ENCODE data around the gene VARS2.

VARS2 gene

DNA sequence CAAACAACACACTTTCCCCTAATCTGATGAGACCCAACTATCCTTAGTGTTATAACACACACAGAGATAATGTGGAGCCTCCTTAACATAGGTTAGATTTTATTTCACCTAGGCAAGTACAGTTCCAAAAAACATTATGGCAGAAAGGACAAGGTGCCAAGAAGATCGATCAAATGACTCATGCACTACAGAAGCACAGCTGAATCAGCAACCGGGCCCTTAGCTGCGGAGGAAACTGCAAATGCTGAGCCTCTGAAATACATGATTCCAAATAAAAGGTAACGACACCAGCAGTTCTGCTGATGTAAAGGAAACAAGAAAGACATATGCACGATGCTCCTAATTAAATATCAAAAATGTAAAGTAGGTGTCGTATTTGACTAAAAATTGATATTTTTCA, 49.6 kb downstream of the VARS2 start:
- DNase-seq (ENCODE audit: low spot score) = no peak

DNA sequence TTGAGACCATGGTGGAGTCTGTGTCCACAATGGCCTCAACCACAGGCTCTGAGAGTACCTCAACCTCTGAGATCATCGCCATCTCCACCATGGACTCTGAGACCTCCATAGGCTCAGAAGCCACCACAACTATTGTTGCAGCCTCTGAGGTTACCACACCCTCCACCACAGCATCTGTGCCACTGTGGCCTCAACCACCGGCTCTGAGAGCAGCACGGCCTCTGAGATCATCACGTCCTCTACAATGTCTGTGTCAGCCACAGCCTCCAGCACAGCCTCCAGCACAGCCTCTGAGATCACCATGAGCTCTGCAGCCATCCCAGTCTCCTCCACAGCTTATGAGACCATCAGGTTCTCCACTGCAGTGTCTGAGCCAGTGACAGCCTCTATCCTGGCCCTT, 50.0 kb downstream of the VARS2 start:
- DNase-seq (ENCODE audit: low spot score) = no peak

DNA sequence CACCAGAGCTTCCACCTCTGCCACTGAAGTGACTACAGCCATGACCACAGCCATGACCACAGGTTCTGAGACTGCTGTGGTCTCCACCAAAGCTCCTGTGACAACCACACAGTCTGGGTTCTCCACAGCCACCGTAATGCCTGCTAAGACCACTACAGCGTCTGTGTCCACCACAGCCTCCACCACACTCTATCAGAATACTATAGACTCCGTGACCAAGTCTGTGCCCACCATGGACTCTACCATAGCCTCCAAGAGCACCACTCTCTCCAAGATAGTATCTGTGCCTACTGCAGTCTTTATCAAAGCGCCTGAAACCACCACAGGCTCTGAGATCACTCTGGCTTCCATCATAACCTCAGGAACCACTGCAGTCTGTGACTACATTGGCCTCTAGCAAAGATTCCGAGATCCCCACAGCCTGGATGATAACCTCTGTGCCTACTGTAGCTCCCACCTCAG, 51.1 kb downstream of the VARS2 start:
- DNase-seq (ENCODE audit: low spot score) = no peak

DNA sequence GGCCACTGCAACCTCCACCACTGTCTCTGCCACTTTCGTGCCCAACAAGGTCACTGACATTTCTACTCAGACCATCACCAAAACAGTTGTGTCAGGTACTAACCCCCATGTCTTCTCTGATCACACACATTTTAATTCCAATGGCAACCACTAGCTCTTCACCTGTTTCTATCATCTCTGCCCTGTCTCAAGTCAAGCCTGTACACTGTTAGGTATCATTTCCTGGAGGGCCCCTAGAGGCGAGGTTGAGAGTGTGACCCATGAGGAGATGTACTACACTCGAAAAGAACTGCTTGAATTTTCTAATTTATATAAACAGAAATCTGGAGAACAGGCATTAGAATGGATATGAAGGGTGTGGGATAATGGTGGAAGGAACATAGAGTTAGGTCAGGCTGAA, 52.1 kb downstream of the VARS2 start:
- DNase-seq (ENCODE audit: low spot score) = no peak

DNA sequence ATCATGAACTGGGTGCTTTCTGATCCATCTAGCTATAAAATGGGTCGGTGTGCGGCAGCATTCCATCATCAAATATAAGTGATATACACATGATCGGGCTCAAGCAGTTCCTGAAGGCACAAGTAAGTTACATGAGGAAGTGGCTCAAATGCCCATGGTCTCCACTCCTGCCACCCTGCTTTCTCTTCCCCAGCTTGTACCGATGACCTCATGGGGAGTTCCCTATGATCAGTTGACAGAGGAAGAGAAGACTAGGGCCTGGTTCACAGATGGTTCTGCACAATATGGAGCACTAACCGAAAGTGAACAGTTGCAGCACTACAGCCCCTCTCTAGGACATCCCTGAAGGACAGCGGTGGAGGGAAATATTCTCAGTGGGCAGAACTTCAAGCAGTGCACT, 55.1 kb downstream of the VARS2 start:
- peak; percentile 74 for DNase-seq (ENCODE audit: low spot score)

DNA sequence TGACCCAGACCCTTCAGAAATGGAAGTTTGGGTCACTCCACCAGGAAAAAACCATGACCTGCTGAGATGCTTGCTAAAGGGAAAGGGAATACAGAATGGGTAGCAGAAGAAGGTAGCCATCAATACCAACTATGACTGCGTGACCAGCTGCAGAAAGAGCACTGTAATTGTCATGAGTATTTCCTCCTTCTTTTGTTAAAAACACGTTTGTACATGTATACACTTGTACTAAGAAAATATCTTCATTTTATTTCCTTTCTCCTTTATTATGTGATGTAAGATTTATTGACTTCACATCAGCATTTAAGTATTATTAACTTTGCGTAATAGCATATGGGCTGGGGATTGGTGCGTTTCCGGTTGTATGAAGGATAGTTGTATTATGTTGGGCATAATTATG, 56.9 kb downstream of the VARS2 start:
- DNase-seq (ENCODE audit: low spot score) = no peak

DNA sequence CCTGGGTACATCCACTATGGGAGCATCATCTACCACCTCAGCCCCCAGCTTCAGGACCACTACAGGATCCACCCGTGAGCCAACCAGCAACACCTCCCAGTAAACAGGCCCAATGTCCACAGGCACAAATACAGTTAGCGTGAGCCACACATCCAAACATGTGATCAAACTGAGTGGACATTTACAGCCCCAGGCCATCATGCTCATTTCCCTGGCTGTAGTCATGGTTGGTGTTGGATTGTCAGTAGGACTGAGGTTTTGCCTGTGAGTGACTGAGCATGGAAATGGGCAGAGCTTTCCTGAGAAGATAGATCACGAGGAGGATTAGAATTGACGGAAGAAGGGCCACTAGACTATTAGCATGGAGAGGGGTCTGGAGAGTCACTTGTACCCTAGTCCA, 58.8 kb downstream of the VARS2 start:
- no peak for DNase-seq (ENCODE audit: low spot score)

DNA sequence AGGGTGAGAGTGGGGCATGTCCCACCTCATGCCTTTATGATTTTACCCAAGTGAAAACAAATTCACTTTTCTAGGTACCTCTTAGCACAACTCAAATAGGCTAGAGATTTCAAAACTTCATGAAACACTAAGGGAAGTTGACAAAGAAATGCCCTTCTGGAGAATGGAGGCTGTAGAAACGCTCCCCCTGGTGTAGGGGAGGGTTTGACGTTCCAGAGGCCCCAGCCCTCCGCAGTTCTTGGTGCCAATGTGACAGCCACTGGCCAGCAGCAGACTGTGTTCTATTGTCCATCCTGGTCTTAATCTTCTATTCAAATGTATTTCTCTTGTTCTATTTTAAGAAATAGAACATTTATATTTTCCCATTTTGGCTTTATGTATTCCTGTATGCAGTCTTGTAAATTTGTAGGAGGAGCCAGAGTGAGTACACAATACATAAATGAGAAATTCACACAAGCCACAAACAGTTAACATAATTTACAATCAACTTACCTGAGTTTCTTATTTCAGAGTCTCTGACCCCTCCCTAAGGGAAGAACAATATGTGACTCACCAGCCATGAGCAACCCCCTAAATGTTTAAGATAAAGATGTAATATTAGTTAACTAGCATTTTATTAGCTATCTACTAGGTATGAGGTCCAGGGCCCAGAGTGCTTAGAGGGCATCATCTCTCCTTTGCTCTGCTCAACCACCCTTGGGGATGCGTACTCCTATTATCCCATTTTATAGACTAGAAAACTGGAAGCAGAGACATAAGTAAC, 60.6 kb downstream of the VARS2 start:
- DNase-seq (ENCODE audit: low spot score) = no peak

Data from pons (tissue), 1 donor.